ENCODE measurements around the gene PSMD3. TPM values are rescaled to one million over a fixed set of nuclear protein-coding genes. Genes with fewer than 3 reads are reported as not detected.
"Not testable (repeated sequence)": the region's sequence is repeated elsewhere in the genome, so short reads cannot be mapped to it uniquely, and the experiment has no call there.

The PSMD3 gene
- total and polyA plus RNA-seq, 10 donors: 35.6 to 70.6 (median 61.3) TPM

- H3K27me3 ChIP-seq (replicated peaks in 1 of 7): no peaks in the 10 kb centered on the region
- TF ChIP-seq POLR2AphosphoS5 (IDR thresholded peaks at IDR 0.05) (no peak), POLR2A (IDR thresholded peaks at IDR 0.05) (no peak), CTCF (IDR thresholded peaks at IDR 0.05 in 8 of 11, conservative IDR thresholded peaks at IDR 0.05 in 3 of 11) (no peak)
- H3K27ac ChIP-seq: no peak overlapping the region
- 91 to 95% (median 93%) methylated on average over 7 of the region's 7 CpGs for WGBS, 5 donors
- intact Hi-C loops (cut with DNase I; ENCODE audit: low total_unique reads): no loop called here
- H3K4me1 ChIP-seq: peaks cover 0 to 10% (median 0%) of the 10 kb centered on the region in 6 donors
- peaks cover 0 to 40% (median 35%) of the 10 kb centered on the region in 6 donors for H3K36me3 ChIP-seq
- H3K4me3 ChIP-seq: no peak overlapping the region
- DNase-seq: no peak
- H3K9me3 ChIP-seq: no peaks in the 10 kb centered on the region
Observed at GRCh38 chr17:40000161-40000560, 19.6 kb downstream of the PSMD3 start.

GRCh38 chr17:40001335-40001734 is 20.7 kb downstream of the PSMD3 start:
- 82 to 96% (median 91%) methylated on average over 8 of the region's 8 CpGs for WGBS, 5 donors
- H3K36me3 ChIP-seq: peaks cover 0 to 28% (median 23%) of the 10 kb centered on the region in 6 donors
- H3K9me3 ChIP-seq; H3K4me1 ChIP-seq; DNase-seq; intact Hi-C loops (cut with DNase I; ENCODE audit: low total_unique reads); H3K27ac ChIP-seq; H3K27me3 ChIP-seq (replicated peaks in 1 of 7); H3K4me3 ChIP-seq: not testable (repeated sequence)

GRCh38 chr17:40004072-40004471 is 23.5 kb downstream of the PSMD3 start:
- no peak for DNase-seq
- H3K4me1 ChIP-seq: no peaks in the 10 kb centered on the region
- H3K27ac ChIP-seq: no peak overlapping the region
- TF ChIP-seq POLR2AphosphoS5 (IDR thresholded peaks at IDR 0.05) (no peak), POLR2A (IDR thresholded peaks at IDR 0.05) (no peak), CTCF (IDR thresholded peaks at IDR 0.05 in 8 of 11, conservative IDR thresholded peaks at IDR 0.05 in 3 of 11) (no peak)
- H3K4me3 ChIP-seq: no peak overlapping the region
- intact Hi-C loops (cut with DNase I; ENCODE audit: low total_unique reads): no loop called here
- H3K27me3 ChIP-seq (replicated peaks in 1 of 7): no peaks in the 10 kb centered on the region
- peaks cover 0 to under 1% (median 0%) of the 10 kb centered on the region in 6 donors for H3K36me3 ChIP-seq
- no peaks in the 10 kb centered on the region for H3K9me3 ChIP-seq
- 91 to 99% (median 92%) methylated on average over 9 of the region's 9 CpGs for WGBS, 5 donors

- no peak for TF ChIP-seq POLR2A (IDR thresholded peaks at IDR 0.05)
- TF ChIP-seq CTCF (IDR thresholded peaks at IDR 0.05 in 8 of 11, conservative IDR thresholded peaks at IDR 0.05 in 3 of 11): no peak
- TF ChIP-seq POLR2AphosphoS5 (IDR thresholded peaks at IDR 0.05): no peak
- no peak overlapping the region for H3K4me3 ChIP-seq
- H3K27me3 ChIP-seq (replicated peaks in 1 of 7): no peaks in the 10 kb centered on the region
- no peaks in the 10 kb centered on the region for H3K4me1 ChIP-seq
- no peaks in the 10 kb centered on the region for H3K9me3 ChIP-seq
- DNase-seq: no peak
- intact Hi-C loops (cut with DNase I; ENCODE audit: low total_unique reads): no loop called here
- no peaks in the 10 kb centered on the region for H3K36me3 ChIP-seq
- 87 to 94% (median 91%) methylated on average over 7 of the region's 7 CpGs for WGBS, 5 donors
- no peak overlapping the region for H3K27ac ChIP-seq
Observed at GRCh38 chr17:40004712-40005111, 24.1 kb downstream of the PSMD3 start.

- Histone ChIP-seq H3K27me3 (replicated peaks in 1 of 7) (no peaks in the 10 kb centered on the region), H3K9me3 (no peaks in the 10 kb centered on the region), H3K27ac (no peak overlapping the region), H3K4me3 (no peak overlapping the region), H3K36me3 (no peaks in the 10 kb centered on the region), H3K4me1 (no peaks in the 10 kb centered on the region)
- WGBS, 5 donors: 86 to 92% (median 89%) methylated on average over 6 of the region's 6 CpGs
- TF ChIP-seq POLR2A (IDR thresholded peaks at IDR 0.05) (no peak), POLR2AphosphoS5 (IDR thresholded peaks at IDR 0.05) (no peak), CTCF (IDR thresholded peaks at IDR 0.05 in 8 of 11, conservative IDR thresholded peaks at IDR 0.05 in 3 of 11) (no peak)
- DNase-seq: no peak
- intact Hi-C loops (cut with DNase I; ENCODE audit: low total_unique reads): no loop called here
Observed at GRCh38 chr17:40005520-40005919, 24.9 kb downstream of the PSMD3 start.

GRCh38 chr17:40010946-40011500 is 30.4 kb downstream of the PSMD3 start:
- H3K27ac ChIP-seq; H3K4me3 ChIP-seq; intact Hi-C loops (cut with DNase I; ENCODE audit: low total_unique reads); H3K27me3 ChIP-seq (replicated peaks in 1 of 7); DNase-seq; H3K9me3 ChIP-seq; H3K36me3 ChIP-seq: not testable (repeated sequence)
- peaks cover 3 to 29% (median 22%) of the 10 kb centered on the region in 6 donors for H3K4me1 ChIP-seq
- 96 to 98% (median 97%) methylated on average over 19 to 38 of the region's 38 CpGs for WGBS, 5 donors

GRCh38 chr17:40012017-40012647 is 31.5 kb downstream of the PSMD3 start:
- H3K4me3 ChIP-seq; H3K27ac ChIP-seq; H3K27me3 ChIP-seq (replicated peaks in 1 of 7); DNase-seq; H3K9me3 ChIP-seq; intact Hi-C loops (cut with DNase I; ENCODE audit: low total_unique reads); H3K36me3 ChIP-seq: not testable (repeated sequence)
- 58 to 71% (median 67%) methylated on average over 19 to 22 of the region's 22 CpGs for WGBS, 5 donors
- peaks cover 3 to 40% (median 27%) of the 10 kb centered on the region in 6 donors for H3K4me1 ChIP-seq
